ENCODE data around the gene CAMTA1. TPM values are rescaled to one million over a fixed set of nuclear protein-coding genes. Genes with fewer than 3 reads are reported as not detected.

The CAMTA1 gene
- total RNA-seq, 1 experiment from 2014 or later = 82.2 TPM

GRCh38 chr1:7769673-7770412 is 984.6 kb downstream of the CAMTA1 start:
- no peak for TF ChIP-seq TCF7L2 (IDR thresholded peaks at IDR 0.05; ENCODE audit: low read depth, low read length)
- TF ChIP-seq SIN3A (IDR thresholded peaks at IDR 0.05; ENCODE audit: borderline replicate concordance, insufficient read depth, low read depth, low read length) = no peak
- TF ChIP-seq CTCF (IDR thresholded peaks at IDR 0.05) = no peak
- no peak for TF ChIP-seq REST (IDR thresholded peaks at IDR 0.05; ENCODE audit: insufficient read depth in 1 of 2, low read depth in 2 of 2, low read length in 1 of 2)
- no peak for TF ChIP-seq POLR2AphosphoS5 (IDR thresholded peaks at IDR 0.05; ENCODE audit: low read depth, low read length)
- Histone ChIP-seq H3K27me3 (ENCODE audit: control insufficient read depth, insufficient read depth, low read length) (no peaks in the 10 kb centered on the region), H3K36me3 (ENCODE audit: control insufficient read depth, insufficient read depth, low read length) (peaks cover 10% of the 10 kb centered on the region), H3K4me3 (ENCODE audit: low read depth in 2 of 2, low read length in 2 of 2) (no peak overlapping the region), H3K27ac (ENCODE audit: low read length) (no peak overlapping the region), H3K9me3 (ENCODE audit: control insufficient read depth, insufficient read depth, low read depth, low read length) (no peaks in the 10 kb centered on the region), H3K4me1 (ENCODE audit: control insufficient read depth, insufficient read depth, low read length) (peaks cover 14% of the 10 kb centered on the region; the same call in 1 of the 2 replicates)
- ChIA-PET POLR2A (no interaction called here), CTCF (no interaction called here)
- ATAC-seq = no peak
- no TSS peak for BruUV-seq (replicated peaks)
- in situ Hi-C loops (cut with HindIII; ENCODE audit: low pct_unique_long_range_greater_than_20kb, low sequenced_read_pairs) = no loop called here
- intact Hi-C loops (cut with micrococcal nuclease; ENCODE audit: unreplicated experiment) = no loop called here
- DNase-seq (ENCODE audit: low read depth, low spot score) = no peak

GRCh38 chr1:7770669-7770996 is 985.4 kb downstream of the CAMTA1 start:
- no peaks in the 10 kb centered on the region for H3K9me3 ChIP-seq (ENCODE audit: control insufficient read depth, insufficient read depth, low read depth, low read length)
- BruUV-seq (replicated peaks) = no TSS peak
- TF ChIP-seq TCF7L2 (IDR thresholded peaks at IDR 0.05; ENCODE audit: low read depth, low read length) (no peak), SIN3A (IDR thresholded peaks at IDR 0.05; ENCODE audit: borderline replicate concordance, insufficient read depth, low read depth, low read length) (no peak), POLR2AphosphoS5 (IDR thresholded peaks at IDR 0.05; ENCODE audit: low read depth, low read length) (no peak), CTCF (IDR thresholded peaks at IDR 0.05) (no peak), REST (IDR thresholded peaks at IDR 0.05; ENCODE audit: insufficient read depth in 1 of 2, low read depth in 2 of 2, low read length in 1 of 2) (no peak)
- no peaks in the 10 kb centered on the region for H3K27me3 ChIP-seq (ENCODE audit: control insufficient read depth, insufficient read depth, low read length)
- H3K36me3 ChIP-seq (ENCODE audit: control insufficient read depth, insufficient read depth, low read length) = peaks cover 10% of the 10 kb centered on the region
- H3K27ac ChIP-seq (ENCODE audit: low read length) = peak overlapping the region; percentile 84
- in situ Hi-C loops (cut with HindIII; ENCODE audit: low pct_unique_long_range_greater_than_20kb, low sequenced_read_pairs) (no loop called here), intact Hi-C loops (cut with micrococcal nuclease; ENCODE audit: unreplicated experiment) (no loop called here)
- DNase-seq (ENCODE audit: low read depth, low spot score) (peak; percentile 10), ATAC-seq (peak; percentile 29)
- ChIA-PET POLR2A (no interaction called here), CTCF (no interaction called here)
- peak overlapping the region; percentile 92 to 93 for H3K4me3 ChIP-seq (ENCODE audit: low read depth in 2 of 2, low read length in 2 of 2)
- peaks cover 14% of the 10 kb centered on the region; the same call in 1 of the 2 replicates for H3K4me1 ChIP-seq (ENCODE audit: control insufficient read depth, insufficient read depth, low read length)
